Superior temporal gyrus (tissue), 1 donor: ENCODE results near the gene C1GALT1.

Source experiments
- DNase-seq: peaks from one replicate; pipeline ENCODE4 v3.0.0-alpha.2; 2016; ENCODE audit errors: extremely low spot score

C1GALT1 gene

DNA sequence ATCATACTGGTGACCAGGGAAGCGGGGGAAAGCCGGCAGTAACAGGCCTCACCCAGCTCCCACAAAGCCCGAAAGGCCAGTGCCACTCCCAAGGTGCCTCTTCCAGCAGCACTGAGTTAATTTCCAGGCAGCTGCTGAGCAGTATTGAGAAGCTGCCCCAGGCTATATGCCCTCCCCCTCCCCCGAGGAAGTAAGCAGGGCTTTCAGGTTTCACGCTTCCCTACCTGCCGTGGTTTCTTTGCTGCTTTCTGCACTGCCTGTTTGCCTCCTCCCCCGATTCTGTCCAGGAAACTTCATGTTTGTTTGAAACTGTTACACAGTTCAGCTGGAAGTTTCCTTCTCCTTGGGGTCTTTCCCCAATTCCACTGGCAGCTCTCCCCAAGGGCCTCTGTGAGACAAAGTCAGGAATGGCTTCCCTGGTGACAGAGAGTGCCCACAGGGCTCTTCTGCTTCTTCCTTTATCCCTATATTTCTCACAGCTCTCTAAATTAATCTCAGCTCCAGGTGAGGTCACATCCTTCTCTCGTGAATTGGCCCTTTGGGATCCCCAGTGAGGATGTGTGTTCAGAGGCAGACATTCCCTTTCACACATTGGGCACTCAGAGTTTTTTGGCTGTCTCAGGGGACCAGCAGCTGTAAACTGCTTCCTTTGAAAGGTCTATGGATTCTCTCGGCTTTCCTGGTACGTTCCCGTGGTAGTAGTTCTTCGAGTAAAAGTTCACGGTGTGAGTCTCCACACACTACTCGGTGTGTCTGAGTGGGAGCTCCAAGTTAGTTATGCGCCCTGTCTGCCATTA, 19.4 kb downstream of the C1GALT1 start:
- no peak for DNase-seq

DNA sequence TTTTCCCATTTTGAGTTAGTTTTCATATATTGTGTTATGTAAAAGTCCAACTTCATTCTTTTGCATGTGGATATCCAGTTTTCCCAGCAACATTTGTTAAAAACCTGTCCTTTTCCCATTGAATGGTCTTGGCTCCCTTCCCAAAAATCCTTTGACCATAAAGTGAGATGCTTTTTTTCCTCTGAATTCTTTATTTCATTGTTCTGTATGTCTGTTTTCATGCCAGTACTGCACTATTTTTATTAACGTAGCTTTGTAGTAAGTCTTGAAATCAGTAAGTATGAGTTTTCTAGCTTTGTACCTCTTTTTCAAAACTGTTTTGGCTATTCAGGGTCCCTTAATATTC, 20.0 kb downstream of the C1GALT1 start:
- DNase-seq: no peak

DNA sequence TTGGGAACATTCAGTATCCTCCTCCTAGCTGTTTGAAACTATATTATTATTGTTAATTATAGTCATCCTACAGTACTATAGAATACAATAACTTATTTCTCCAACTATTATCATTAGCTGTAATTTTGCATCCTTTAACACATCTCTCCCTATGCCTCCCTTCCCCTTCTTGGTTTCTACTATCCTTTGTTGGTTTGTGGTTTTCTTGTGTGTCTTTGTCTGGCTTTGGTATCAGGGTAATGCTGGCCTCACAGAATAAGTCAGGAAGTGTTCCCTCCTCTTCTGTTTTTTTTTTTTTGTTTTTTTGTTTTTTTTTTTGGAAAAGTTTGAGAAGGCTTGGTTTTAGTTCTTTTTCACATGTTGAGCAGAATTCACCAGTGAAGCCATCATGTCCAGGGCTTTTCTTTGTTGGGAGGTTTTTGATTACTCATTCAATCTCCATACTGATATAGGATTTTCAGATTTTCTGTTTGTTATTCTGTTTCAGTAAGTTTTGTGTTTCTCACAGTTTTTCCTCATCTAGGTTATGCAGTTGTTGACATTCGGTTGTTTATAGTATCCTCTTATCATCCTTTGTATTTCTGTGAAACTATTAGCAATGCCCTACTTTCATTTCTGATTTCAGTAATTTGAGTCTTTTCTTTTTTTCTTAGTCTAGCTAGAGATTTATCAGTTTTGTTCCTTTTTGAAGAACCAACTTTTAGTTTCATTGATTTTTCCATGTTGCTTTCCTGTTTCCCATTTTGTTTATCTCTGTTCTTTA, 21.6 kb downstream of the C1GALT1 start:
- no peak for DNase-seq

DNA sequence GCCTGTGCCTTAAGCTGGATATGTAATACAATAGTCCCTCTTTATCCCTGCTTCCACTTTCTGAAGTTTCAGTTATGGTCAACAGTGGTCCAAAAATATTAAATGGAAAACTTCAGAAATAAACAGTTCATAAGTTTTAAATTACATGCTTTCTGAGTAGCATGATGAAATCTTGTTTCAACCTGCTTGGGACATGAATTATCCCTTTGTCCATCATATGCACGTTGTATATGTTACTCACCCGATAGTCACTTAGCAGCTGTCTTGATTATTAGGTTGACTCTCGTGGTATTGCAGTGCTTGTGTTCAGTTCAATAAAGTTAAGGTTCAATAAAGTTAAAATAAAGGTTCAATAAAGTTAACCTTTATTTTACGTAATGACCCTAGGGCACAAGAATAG, 25.5 kb downstream of the C1GALT1 start:
- no peak for DNase-seq

DNA sequence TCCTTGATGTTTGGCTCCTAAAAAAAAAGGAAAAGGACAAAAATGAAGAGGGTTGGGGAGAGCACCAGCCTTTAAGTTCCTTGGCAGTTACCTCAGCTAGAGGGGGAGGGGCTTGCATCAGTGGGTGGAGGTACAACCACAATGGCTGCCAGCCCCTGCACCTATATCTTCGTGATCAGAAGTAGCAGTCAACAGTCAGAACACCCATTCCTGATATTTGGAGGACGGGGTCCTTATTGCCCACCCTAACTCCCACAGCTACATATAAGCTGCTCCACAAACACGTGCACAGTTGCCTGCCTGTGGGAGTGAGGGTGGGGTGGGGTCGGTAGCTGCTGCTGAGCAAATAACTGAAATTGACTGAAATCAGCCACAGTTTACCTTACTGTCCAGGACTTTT, 26.2 kb downstream of the C1GALT1 start:
- DNase-seq: no peak

DNA sequence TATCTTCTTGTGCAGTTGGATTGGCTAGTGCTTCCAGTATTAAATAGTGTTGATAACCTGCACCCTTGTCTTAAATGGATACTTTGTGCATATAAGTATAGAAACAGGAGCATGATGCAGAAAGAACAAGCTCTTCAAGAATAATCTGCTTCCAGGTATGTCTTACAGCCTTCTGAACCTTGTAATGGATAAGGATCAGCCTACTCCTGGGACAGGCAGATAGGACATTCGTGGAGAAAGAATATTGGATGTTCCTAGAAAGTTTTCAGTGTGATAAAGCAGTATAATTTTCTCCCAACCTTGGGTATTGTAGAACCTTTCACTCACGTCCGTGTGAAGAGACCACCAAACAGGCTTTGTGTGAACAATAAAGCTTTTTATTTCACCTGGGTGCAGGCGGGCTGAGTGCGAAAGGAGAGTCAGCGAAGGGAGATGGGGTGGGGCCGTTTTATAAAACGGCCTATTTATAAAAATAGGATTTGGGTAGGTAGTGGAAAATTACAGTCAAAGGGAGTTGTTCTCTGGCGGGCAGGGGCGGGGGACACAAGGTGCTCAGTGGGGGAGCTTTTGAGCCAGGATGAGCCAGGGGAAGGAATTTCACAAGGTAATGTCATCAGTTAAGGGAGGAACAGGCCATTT, 27.2 kb downstream of the C1GALT1 start:
- no peak for DNase-seq

DNA sequence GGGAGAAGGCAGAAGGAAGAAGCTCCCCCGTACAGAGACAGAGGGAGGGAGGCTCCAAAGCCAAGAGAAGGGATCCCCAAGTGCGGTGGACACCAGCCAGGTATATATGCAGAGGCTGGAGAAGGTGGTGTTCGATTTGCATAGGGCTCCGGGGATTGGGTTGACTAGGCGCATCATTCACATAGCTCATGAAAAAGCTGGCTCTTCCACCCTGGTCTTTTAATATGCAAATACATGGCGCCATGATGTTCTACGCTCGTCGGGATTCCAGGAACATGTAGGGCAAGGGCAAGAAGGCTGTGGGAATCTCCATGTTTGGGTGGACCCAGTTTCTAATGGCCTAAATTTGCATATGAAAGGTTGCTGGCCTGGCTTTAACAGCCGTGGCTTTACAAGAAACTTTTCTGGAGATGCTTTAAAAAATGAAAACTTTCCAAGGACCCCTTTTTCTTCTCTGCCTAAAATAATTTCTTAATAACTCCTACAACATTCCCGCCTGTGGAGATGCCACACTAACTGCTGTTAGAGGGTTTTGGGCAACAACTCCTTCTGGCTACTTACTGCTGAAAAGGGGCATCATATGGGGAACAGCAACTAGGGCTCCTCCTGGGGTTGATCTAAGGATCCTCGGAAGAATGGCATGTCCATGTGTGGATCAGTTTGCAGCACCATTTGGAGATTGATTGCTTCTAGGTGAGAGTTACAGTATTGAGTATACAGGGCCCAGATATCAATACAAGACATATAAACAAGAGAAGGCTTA, 28.3 kb downstream of the C1GALT1 start:
- DNase-seq: no peak

DNA sequence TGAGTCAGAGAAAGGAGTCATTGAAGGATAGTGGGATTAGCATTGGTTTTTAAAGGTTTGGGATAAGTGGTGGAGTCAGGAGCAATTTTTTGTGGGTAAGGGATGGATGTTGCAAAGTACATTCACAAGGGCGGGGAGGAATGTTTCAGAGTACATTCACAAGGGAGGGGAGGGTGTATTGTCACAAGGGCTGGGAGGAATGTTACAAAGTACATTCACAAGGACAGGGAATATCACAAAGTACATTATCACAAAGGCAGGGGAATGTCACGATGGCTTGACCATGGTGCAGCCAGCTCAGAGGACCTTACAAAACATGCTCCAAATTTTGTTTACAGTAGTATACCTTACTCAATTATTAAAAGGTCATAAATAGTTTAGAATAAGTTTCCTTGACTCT, 30.3 kb downstream of the C1GALT1 start:
- no peak for DNase-seq

DNA sequence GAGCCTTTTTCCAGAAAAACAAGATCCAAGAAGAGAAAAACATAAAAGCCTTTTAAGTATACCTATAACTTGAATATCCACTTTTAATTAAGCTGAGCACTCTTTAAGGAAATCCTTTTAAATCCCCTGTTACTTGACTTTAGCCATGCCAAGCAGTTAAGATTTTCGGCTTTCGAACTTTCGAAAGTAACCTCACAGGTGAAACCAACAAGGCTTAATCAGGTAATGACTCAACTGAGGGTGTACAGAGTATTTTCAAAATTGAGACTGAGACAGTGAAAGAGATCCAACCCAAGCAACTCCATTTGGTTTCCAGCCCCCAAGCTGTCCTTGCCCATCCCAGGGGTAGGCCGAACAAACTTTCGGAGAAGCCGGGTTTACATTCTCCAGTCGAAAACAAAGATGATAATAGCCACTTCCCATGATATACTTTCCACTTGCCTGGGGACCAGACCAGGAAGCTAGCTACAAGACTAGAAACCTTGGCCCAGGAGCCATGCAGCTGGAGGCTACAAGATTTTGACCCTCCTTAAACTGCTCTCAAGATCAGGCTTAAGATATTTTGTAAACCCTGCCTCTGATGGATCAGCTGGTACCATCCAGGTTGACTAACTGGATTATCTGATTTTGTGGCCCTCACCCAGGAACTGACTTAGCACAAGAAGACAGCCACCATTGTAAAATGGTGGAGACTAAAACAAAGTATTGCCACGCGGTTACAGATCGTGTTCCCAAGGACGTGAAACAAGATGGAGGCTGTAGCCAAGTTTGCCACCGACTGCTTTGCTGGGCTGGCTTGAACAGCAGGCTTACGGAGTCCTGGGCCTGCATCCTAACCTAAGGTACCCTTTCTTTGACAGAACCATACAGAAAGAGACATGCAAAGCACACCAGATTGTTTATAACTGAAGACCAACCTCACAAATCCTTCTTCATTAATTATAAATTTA, 32.3 kb downstream of the C1GALT1 start:
- no peak for DNase-seq

DNA sequence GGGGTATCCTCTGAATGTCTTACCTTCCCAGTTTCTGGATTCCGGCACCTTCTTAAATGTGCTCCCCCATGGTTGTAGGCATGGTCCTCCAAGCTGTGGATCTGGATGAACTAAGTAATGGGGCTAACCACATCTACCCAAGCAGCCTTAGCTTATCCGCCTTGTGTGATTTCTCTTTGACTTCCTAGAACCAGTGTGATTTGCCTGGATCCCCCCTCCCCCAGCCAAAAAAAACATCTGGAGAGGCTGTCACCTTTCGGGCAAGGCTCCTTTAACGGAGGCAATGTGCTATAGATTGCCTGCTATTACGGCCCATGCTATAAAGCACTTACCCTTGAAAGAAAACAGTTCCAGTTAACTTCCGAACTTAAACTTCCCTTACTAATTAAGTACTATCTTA, 33.9 kb downstream of the C1GALT1 start:
- DNase-seq: no peak

DNA sequence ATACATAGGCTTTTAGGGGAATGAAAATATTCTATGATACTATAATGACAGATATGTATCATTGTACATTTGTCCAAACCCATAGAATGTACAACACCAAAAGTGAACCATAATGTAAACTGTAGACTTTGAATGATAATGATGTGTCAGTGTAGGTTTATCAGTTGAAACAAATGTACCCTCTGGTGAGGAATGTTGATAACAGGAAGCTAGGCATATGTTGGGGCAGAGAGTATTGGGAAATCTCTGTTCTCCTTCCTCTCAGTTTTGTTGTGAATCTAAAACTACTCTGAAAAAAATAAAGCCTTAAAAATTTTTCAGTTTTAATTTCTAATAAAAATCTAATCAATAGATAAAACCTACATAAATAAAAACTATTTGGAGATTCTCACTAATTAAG, 36.9 kb downstream of the C1GALT1 start:
- no peak for DNase-seq

DNA sequence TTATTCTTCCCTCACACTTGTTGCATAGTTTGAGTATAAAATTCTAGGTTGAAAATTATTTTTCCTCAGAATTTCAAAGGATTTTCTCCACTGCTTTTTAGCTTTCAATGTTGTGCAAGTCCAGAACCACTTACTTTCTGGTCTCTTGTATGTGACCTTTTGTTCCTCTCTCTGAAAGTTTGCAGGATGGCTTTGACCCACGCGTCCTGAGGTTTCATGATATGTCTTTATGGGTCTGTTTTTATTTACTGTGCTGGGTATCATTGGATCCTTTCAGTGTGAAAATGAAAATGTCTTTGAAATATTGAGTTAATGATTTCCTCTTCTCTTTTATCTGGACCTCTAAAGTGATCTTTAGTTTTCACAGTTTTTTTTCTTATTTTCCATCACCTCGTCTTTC, 38.5 kb downstream of the C1GALT1 start:
- no peak for DNase-seq

DNA sequence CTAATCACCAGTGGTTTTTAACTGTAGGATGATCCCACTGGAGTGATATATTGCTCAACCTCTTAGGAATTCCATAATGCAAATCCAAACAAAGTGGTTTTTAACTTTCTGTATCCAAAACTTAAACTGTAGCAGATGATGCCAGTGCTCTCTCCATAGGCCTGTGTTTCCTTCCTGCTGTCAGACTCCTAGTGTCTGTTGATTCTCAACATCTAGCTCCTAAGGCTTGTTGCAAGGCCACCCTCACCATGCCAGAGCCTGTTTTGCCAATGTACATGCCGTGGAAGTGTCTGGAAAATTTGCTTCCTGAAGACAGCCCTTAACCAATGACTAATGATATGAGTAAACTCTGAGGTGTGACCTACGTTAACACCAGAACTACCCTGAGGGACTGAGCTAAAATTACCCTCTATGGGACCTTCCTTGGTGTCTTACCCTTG, 39.3 kb downstream of the C1GALT1 start:
- no peak for DNase-seq

DNA sequence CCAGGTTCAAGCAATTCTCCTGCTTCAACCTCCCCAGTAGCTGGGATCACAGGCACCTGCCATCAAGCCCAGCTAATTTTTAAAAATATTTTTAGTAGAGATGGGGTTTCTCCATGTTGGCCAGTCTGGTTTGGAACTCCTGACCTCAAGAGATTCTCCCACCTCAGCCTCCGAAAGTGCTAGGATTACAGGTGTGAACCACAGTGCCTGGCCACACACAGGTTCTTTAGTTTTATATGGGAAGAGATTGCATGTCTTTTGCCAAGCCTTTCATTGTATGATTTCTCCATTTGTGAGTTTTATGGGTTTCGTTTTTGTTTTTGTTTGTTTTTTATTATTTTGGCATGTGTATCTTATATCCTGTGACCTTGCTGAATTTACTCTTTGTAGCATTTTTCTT, 40.9 kb downstream of the C1GALT1 start:
- DNase-seq: no peak

DNA sequence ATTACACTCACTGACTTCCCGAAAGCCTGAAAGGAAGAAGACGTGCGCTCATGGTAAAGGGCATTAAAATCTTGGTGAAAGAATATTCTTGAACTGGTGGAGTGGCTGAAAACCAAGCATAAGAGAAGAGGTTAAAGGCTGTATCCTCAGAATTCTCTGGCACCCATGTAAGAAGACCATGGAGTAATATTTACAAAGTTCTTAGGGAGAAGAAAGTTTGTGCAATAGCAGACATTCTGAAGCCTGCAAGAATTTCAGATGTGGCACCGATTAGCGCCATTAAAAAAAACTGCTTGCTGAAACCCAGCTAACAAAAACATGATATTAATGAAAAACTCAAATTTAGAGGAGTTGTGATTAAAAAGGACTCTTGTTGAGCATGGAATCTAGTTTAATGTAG, 44.1 kb downstream of the C1GALT1 start:
- no peak for DNase-seq

DNA sequence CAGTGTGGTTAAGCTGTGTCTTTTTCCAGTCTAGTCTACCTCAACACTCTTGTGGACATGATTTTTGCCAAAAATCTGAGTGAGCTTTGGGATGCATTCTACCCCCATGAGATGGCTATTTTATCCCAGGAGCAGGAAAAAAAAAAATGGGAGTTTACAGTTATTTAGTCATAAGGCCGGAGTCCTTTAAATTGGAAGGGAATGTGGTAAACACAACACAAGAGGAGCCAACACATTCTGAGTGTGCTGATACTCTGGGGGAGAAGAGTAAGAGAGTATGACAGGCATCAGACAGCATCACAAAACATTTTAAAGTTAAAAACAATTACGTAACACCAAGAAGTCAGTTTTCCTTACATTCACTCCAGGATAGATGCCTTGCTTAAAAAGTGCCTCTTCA, 46.1 kb downstream of the C1GALT1 start:
- DNase-seq: no peak

DNA sequence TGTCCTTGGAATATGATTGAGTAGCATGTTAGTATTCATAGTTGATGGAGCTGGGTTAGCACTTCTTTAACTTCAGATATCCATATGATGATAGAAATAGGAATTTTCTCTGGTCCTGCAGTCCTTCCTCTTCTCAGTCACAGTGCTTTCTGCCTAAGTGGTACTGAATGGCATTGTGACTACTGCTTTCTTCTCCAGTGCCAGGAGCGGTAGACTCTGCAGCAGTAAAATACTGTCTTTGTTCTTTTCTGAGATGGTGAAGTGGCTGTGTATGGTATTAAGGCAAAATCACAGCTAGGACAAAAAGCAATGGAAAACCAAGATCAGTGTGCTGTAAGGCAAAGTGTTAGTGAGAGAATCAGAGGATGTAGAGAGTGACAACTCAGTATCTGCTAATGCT, 46.6 kb downstream of the C1GALT1 start:
- DNase-seq: peak; percentile 92

DNA sequence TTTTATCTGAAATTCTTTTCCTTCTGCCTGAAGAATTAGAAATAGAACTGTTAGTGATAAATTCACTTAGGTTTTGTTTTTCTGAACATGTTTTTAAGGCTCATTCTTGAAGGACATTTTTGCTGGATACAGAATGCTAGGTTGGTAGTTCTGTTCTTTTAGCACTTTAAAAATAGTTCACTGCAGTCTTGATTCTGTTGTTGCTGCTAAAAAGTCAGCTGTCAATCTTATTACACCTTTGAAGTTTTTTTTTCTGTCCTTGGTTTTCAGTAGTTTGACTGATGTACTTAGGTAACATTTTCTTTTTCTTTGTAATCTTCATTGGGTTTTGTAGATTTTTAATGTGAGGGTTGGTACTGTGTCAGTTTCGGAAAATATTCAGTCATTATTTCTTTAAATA, 48.7 kb downstream of the C1GALT1 start:
- DNase-seq: no peak

DNA sequence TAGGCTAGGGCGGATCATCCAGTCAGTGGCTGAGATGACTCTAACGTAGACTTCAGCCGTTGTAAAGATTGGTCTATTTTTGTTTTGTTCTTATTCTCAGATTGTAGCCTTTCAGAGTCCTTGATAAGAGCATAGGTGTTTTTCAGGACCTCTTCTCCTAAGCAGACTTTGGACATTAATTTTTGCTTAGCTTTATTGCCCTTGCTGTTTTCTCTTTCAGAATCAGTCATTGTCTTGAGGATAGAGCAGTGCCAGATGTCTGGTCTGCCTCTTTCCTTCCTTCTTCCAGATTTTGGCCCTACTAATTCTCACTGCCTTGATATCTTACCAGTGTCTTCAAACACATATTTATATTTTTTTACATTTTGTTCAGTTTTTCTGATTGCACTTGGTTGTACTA, 49.5 kb downstream of the C1GALT1 start:
- no peak for DNase-seq

DNA sequence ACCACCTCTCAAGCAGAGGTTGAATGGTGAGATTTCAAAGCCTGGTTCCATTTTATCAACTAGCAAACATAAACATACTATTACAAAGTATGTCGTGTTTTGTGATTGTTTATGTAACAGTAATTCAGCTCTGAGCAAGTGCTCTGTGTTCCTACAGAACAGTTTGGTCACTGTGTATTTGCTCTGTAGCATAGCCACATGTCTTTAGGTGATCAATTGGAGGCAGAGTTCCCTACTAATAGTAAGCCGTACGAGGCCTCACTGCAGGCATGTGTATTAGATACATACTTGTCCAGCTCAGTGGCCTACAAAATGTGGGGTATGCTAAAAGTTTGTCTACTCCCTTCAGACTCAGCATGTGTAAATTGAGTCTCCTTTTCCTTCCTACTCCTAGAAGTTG, 53.0 kb downstream of the C1GALT1 start:
- no peak for DNase-seq

DNA sequence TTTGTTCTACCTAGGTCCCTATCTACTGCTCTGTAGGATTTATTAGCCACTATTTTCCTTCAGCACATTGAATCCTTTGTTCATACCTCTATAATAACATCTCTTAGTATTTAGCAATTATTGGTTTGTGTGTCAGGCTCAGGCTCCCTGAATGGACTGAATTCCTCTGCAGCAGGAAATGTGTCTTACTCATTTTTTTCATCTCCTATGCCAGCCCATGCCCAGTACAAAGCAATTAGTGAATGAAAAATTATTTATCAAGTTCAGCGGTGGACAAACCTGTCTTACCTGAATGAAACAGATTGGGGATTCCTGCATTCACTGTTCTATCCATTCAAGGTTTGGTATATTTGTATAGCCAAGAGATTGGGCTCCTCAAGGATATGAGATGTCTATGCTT, 53.7 kb downstream of the C1GALT1 start:
- DNase-seq: no peak
